Activated T-cell treated with anti-CD3 and anti-CD28 coated beads, Interleukin-2, amount 50 U/mL, for 48 hours (primary cell): ENCODE results near the gene TASP1.
"Not testable (repeated sequence)": the region's sequence is repeated elsewhere in the genome, so short reads cannot be mapped to it uniquely, and the experiment has no call there.

Experiments
- DNase-seq, 2 experiments: peaks; one replicate each; pipeline ENCODE4 v3.0.0-alpha.2; 2020

TASP1 gene

GRCh38 chr20:13396022-13396421 is 242.7 kb downstream of the TASP1 start:
- no peak for DNase-seq

GRCh38 chr20:13395232-13395631 is 243.5 kb downstream of the TASP1 start:
- no peak for DNase-seq

- no peak for DNase-seq
Observed at GRCh38 chr20:13392391-13392790, 246.3 kb downstream of the TASP1 start.

GRCh38 chr20:13389115-13389514 is 249.6 kb downstream of the TASP1 start:
- no peak for DNase-seq

- no peak for DNase-seq
Observed at GRCh38 chr20:13384132-13384531, 254.6 kb downstream of the TASP1 start.

- no peak for DNase-seq
Observed at GRCh38 chr20:13382786-13383185, 255.9 kb downstream of the TASP1 start.

- DNase-seq, result not testable (repeated sequence)
Observed at GRCh38 chr20:13380497-13381229, 258.1 kb downstream of the TASP1 start.

- no peak for DNase-seq
Observed at GRCh38 chr20:13373400-13373799, 265.3 kb downstream of the TASP1 start.

- DNase-seq, result no peak
Observed at GRCh38 chr20:13364278-13365170, 274.2 kb downstream of the TASP1 start.

- no peak for DNase-seq
Observed at GRCh38 chr20:13363473-13363872, 275.3 kb downstream of the TASP1 start.

- not testable (repeated sequence) for DNase-seq
Observed at GRCh38 chr20:13362165-13362564, 276.6 kb downstream of the TASP1 start.

- DNase-seq, result not testable (repeated sequence)
Observed at GRCh38 chr20:13358936-13359335, 279.8 kb downstream of the TASP1 start.

- DNase-seq, result not testable (repeated sequence)
Observed at GRCh38 chr20:13357782-13358181, 280.9 kb downstream of the TASP1 start.

GRCh38 chr20:13356591-13356990 is 282.1 kb downstream of the TASP1 start:
- no peak for DNase-seq

- DNase-seq, result no peak
Observed at GRCh38 chr20:13355941-13356486, 282.7 kb downstream of the TASP1 start.

GRCh38 chr20:13355411-13355810 is 283.3 kb downstream of the TASP1 start:
- DNase-seq, result no peak

GRCh38 chr20:13353261-13353945 is 285.3 kb downstream of the TASP1 start:
- DNase-seq, result no peak

- no peak for DNase-seq
Observed at GRCh38 chr20:13349235-13349604, 289.5 kb downstream of the TASP1 start.

GRCh38 chr20:13348311-13349234 is 290.2 kb downstream of the TASP1 start:
- no peak for DNase-seq

GRCh38 chr20:13344671-13345070 is 294.1 kb downstream of the TASP1 start:
- no peak for DNase-seq

- no peak for DNase-seq
Observed at GRCh38 chr20:13342469-13343242, 296.1 kb downstream of the TASP1 start.
